NCI-H82 treated with DMSO at 0.1 percent for 48 hours (cell line): ENCODE results near the gene SLC44A3.

Experiments
- DNase-seq: peaks from one replicate; lab custom pipeline; 2025; ENCODE audit not compliant: unreplicated experiment; lab: John Stamatoyannopoulos, UW

The SLC44A3 gene, protein sequence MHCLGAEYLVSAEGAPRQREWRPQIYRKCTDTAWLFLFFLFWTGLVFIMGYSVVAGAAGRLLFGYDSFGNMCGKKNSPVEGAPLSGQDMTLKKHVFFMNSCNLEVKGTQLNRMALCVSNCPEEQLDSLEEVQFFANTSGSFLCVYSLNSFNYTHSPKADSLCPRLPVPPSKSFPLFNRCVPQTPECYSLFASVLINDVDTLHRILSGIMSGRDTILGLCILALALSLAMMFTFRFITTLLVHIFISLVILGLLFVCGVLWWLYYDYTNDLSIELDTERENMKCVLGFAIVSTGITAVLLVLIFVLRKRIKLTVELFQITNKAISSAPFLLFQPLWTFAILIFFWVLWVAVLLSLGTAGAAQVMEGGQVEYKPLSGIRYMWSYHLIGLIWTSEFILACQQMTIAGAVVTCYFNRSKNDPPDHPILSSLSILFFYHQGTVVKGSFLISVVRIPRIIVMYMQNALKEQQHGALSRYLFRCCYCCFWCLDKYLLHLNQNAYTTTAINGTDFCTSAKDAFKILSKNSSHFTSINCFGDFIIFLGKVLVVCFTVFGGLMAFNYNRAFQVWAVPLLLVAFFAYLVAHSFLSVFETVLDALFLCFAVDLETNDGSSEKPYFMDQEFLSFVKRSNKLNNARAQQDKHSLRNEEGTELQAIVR

GRCh38 chr1:94819945-94820746 is at the start of gene SLC44A3:
Gene SLC44A3, plus strand, starts transcription at chr1:94820357. Its CDS starts 95 bp downstream, at chr1:94820452.
- DNase-seq = no peak

DNA sequence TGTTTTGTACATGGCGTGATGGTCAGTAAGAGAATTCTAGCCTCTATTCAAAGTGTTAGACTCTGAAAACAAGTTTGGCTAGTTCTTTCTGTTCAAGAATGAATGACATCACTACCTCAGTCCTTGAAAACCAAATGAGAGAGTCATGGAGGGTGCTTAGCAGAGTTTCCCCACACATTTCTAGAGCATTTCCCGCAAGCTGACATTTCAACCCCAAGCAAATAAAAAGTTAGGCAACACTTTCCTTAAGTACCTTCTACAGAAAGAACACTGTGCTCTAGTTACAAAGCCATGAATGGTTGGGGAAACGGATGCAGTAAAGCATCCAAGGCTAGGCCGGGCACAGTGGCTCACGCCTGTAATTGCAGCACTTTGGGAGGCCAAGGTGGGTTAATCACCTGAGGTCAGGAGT is 47.9 kb upstream of the SLC44A3 start:
- DNase-seq = no peak

DNA sequence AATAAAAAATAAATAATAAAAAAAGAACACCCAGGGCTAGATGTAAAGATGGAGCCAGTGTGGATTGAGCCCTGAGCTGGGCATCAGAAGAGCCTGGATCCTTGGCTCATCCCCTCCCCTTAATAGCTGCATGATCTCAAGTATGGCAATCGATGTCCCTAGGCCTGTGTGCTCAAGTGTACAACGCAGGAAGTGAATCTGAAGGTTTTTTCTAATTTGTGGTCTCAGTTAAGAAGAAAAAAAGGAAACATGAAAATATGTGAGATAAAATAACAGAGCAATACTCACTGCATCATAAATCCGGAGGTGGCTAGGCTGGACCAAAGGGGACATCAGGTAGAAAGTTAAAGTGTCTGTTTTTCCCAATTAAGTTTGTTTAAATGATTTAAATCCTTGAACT is 47.3 kb upstream of the SLC44A3 start:
- DNase-seq = no peak

DNA sequence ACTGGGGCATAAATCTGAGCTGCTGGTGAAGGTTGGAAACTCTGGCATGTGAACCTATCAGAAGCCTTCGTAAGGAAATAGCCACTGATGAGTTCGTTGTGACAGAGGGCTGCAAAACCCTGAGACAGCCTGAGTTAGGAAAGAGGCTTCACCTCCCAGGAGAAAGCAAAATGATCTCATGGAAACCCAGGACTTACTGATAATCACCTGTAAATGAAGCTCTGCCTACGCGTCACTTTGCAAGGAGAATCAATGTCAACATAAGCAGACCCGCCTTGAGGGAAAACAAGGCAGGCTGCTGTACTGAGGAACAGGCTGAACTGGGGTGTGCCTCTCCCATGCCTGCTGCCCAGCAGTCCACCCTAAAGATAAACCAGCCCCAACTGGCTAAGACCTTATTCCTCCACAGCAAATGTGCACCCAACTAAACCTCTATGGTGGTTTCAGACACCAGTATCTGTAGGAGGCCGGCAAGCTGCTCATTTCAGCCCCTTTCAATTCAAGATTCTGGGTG is 46.8 kb upstream of the SLC44A3 start:
- no peak for DNase-seq

- DNase-seq = no peak
Observed at GRCh38 chr1:94773931-94774422, 46.2 kb upstream of the SLC44A3 start.

DNA sequence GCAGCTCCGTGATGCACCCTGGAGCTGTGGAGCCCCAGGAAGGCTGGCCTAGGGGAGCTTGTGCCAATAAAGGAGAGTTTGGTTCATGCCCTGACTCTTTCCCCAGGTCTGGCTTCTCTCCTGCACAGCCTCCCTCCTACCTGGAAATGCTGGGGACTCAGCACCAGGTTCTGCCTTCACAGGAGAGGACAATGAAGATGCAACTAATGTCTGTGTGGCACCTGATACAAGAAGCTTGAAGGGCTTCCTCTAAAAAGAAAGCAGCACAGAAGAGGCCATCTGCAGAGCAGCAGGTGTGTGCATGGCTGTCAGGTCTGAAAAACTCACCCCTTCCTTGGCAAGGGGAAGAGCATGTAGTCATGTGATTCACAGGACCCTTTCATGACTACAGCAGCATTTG is 43.7 kb upstream of the SLC44A3 start:
- DNase-seq = no peak

- DNase-seq = no peak
Observed at GRCh38 chr1:94777281-94777680, 42.9 kb upstream of the SLC44A3 start.

DNA sequence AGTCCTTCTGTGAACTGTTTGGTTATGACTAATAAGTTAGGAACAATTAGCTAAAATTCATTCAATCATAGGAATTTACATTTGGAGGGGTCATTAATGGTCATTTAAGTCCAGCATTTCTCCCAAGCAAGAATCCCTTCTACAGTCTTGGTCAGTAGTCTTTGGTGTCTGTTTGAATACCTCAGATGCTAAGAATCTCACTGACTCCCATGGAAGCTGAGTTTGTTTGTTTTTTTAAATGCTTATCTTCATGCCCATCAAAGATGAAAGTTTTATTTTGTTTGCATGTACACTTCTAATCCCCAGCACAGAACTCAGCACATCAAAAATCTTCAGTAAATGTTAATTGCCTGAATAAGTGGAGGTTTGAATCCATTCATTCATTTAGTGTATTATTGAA is 41.3 kb upstream of the SLC44A3 start:
- DNase-seq = no peak

DNA sequence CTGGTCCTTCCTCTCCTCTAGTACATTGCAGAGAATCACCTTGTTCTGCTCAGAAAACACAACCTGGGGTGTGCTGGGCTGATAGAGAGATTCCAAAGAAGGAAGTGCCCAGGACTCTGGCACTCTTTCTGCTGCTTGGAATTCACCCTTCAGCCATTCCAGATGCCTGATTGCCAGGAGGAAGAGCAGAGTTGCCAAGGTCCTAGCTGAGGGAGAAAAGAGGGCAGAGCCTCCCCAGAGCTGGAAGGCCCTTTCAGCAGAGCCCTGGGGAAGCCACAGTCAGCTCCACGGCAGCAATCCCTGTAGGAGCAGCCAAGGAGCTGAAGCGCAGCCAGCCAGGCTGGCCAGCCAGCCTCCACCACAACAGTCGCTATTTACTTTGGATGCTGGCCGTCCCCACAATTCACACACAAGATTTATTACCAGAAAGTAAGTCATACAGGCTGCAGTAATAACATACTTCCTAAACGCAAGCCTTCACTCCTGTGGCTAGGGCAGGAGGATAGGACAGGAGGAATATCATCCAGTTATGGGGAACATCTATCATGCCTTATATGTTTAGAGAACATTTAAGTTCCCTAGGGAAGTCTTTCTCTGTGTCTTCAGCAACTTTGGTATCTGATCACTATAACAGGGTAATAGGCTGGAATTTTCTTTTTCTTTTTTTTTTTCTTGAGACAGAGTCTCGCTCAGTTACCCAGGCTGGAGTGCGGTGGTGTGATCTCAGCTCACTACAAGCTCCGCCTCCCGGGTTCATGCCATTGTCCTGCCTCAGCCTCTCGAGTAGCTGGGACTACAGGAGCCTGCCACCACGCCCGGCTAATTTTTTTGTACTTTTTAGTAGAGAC is 36.6 kb upstream of the SLC44A3 start:
- no peak for DNase-seq

- no peak for DNase-seq
Observed at GRCh38 chr1:94784190-94784515, 36.0 kb upstream of the SLC44A3 start.

DNA sequence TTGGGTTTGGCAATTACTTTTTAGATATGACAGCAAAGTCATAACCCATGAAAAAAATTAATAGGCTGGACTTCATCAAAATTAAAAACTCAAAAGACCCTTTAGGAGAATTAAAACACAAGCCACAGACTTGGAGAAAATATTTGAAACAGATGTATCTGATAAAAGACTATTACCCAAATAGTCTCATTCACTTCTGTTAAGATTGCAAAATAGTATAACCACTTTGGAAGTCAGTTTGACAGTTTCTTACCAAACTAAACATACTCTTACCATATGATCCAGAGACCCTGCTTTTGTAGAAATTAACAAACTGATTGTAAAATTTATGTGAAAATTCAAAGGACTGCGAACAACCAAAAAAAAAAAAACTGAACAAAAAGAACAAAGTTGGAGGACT is 32.5 kb upstream of the SLC44A3 start:
- DNase-seq = no peak

DNA sequence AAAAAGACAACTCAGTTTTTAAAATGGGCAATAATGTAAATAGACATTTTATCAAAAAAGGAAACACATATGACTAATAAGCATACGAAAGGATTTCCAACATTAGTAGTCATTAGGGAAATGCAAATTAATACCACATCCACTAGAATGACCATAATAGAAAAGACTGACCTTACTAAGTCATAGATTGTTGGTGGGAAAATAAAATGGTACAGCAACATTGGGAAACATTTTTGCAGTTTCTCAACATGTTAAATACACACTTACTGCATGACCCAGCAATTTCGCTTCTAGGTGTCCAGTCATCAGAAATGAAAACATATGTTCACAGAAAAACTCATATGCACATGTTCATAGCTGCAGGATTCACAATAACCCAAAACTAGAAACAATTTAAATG is 29.9 kb upstream of the SLC44A3 start:
- DNase-seq = no peak

DNA sequence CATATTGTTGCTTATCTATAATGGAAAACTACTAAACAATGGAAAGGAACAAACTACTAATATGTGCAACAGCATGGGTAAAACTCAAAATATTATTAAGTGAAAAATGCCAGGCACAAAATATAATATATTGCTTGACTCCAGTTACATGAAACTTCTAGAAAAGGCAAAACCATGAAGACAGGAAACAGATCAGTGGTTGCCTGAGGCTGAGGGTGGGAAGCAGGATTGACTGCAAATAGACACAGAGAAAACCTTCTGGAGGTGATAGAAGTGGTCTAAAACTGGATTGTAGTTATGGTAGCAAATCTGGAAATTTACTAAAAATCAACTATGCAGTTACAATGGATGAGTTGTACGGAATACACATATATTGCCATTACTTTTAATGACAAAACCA is 29.5 kb upstream of the SLC44A3 start:
- DNase-seq = no peak

DNA sequence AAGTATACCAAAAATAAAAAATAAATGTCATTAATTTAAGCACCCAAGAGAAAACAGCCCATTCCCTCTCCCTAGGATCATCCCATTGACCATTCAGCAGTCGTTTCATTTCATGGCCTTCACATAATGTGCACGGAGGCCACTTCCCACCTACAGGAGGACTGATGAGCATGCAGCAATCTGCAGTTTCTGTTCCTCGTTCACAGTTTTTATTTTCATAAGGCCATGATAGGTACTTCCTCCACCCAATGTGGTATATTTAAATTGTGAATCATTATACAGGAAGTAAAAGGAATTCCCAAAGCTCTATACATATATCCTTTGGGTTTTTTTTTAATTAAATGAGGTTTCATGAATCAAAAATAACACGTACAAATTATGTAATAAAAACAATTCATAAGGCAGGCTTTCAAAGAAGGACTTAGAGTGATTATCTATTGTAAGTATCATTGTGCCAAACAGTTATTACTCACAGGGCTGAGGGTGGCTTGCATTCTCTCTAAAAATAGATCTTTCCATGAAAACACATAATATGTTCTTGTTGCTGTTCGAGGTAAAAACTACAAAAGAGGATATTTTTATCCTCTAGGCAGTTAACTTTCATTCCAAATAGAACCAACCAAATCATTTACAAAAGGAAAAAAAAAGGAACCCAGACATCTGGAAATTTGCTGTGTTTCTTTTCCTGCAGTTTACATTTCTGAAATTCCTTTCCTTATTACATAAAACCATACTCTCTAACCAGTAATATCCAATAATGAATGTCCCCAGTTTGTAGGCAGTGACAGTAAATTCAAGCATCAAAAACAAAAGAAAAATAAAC is 27.5 kb upstream of the SLC44A3 start:
- no peak for DNase-seq

DNA sequence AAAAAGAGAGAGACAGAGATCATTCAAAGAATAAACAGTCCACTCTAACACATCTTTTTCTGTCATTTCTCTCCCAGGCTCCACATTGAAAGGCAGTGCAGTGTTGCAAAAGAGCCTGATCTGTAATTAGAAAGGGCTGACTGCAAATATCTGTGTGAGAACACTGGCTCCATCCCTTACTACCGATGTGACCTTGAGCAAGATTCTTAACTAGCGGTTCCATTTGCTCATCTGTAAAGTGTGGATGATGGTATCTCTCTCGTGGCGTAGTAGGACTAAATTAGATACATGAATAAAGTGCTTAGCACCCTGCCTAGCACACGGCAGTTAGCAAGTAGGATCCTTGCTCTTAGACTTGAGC is 26.9 kb upstream of the SLC44A3 start:
- no peak for DNase-seq

GRCh38 chr1:94795434-94795833 is 24.7 kb upstream of the SLC44A3 start:
- DNase-seq = no peak

DNA sequence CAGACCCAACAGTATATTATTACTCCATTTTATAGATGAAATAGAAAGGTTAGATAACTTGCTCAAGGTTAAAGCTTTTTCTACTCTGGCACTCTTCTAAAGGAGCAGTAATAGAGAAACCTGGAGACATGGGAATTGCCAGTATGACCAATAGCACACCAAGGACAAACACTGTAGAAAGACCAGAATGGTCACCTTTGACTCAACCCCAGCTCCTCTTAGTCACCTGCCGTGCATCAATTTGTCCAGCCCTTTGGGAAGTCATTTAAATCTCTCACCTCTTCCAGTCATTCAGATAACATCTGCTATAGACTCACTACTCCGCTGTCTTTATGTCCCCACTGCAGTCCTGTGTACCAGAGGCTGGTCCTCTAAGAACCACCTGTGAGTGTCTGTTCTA is 23.9 kb upstream of the SLC44A3 start:
- no peak for DNase-seq

GRCh38 chr1:94797291-94797690 is 22.9 kb upstream of the SLC44A3 start:
- DNase-seq = no peak

- DNase-seq = no peak
Observed at GRCh38 chr1:94798054-94798453, 22.1 kb upstream of the SLC44A3 start.

DNA sequence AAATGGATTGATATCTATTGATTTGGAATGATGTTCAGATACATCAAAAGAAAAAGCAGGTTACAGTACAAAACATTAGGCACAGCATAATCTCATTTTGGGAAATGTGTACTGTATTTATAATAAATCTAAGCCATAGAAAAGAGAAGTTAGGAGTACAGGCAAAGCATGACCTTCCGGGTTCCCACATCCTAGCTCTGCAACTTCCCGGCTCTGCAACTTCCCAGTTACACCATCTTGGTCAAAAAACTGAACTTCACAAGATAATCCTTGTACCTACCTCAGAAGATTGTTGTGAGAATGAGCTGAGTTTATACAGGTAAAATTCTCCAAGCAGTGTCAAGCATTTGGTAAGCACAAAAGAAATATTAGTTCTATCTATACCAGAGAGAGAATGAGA is 21.7 kb upstream of the SLC44A3 start:
- no peak for DNase-seq
